Activated T-cell treated with anti-CD3 and anti-CD28 coated beads, Interleukin-2, amount 50 U/mL, for 72 hours (primary cell): ENCODE data around the gene ANKRD34A. TPM values are rescaled to one million over a fixed set of nuclear protein-coding genes. Genes with fewer than 3 reads are reported as not detected.

ENCODE experiments used
- ATAC-seq, 2 donors: fragments of 150-1000 bp; cut with Tn5 transposase; replicated peaks in 1 of 2; 2 replicates each; pipeline ENCODE4 v1.10.0; 2021; ENCODE audit warnings: moderate library complexity in 2 of 2, mild to moderate bottlenecking in 1 of 2
- DNase-seq, 2 donors: peaks; one replicate each; pipeline ENCODE4 v3.0.0; 2021 to 2022; ENCODE audit warnings: mixed read lengths in 1 of 2
- H3K27ac Mint-ChIP-seq: one replicate; pipeline ENCODE4 v1.8.0; 2022; ENCODE audit warnings: mild to moderate bottlenecking, moderate library complexity, mixed read lengths
- H3K27me3 Mint-ChIP-seq: one replicate; pipeline ENCODE4 v1.8.0; 2022; ENCODE audit warnings: low read depth, mixed read lengths
- H3K36me3 Mint-ChIP-seq, 2 donors: one replicate each; pipeline ENCODE4 v1.8.0; 2022; ENCODE audit warnings: mixed read lengths in 2 of 2, mild to moderate bottlenecking in 1 of 2; ENCODE audit not compliant: insufficient read depth in 2 of 2
- H3K4me1 Mint-ChIP-seq: one replicate; pipeline ENCODE4 v1.8.0; 2022; ENCODE audit warnings: low read depth, mixed read lengths
- H3K4me3 Mint-ChIP-seq, 2 donors: one replicate each; pipeline ENCODE4 v1.8.0; 2022; ENCODE audit warnings: mild to moderate bottlenecking in 2 of 2, mixed read lengths in 2 of 2, moderate library complexity in 2 of 2
- H3K9me3 Mint-ChIP-seq, 2 donors: one replicate each; pipeline ENCODE4 v1.8.0; 2022; ENCODE audit warnings: mixed read lengths in 2 of 2
- total RNA-seq, 2 donors: library from RNA; stranded (reverse); gene quantifications; one replicate each; pipeline ENCODE4 v1.2.3, GENCODE V29; 2022

The ANKRD34A gene
- total RNA-seq, 2 donors from 2014 or later: 2.6 to 3.6 TPM

- DNase-seq (no peak), ATAC-seq (no peak)
- Mint-ChIP-seq H3K9me3 (no peaks in the 10 kb centered on the region), H3K27ac (peak overlapping the region; percentile 99), H3K27me3 (no peaks in the 10 kb centered on the region), H3K4me1 (peaks cover 84% of the 10 kb centered on the region), H3K36me3 (peaks cover 28 to 37% of the 10 kb centered on the region in 2 donors), H3K4me3 (peak overlapping the region; percentile 100)
These were observed 30.9 kb upstream of the ANKRD34A start for GRCh38 chr1:145995148-145995881.

- Mint-ChIP-seq H3K4me3 (peak overlapping the region; percentile 100), H3K9me3 (no peaks in the 10 kb centered on the region), H3K27ac (peak overlapping the region; percentile 99), H3K4me1 (peaks cover 81% of the 10 kb centered on the region), H3K36me3 (peaks cover 28 to 37% of the 10 kb centered on the region in 2 donors), H3K27me3 (no peaks in the 10 kb centered on the region)
- DNase-seq (peak; percentile 49 to 57), ATAC-seq (peak; percentile 28 to 34)
These were observed 30.2 kb upstream of the ANKRD34A start for GRCh38 chr1:145994391-145995120.

- ATAC-seq (no peak), DNase-seq (no peak)
- peaks cover 75% of the 10 kb centered on the region for H3K4me1 Mint-ChIP-seq
- H3K36me3 Mint-ChIP-seq: peaks cover 28 to 37% of the 10 kb centered on the region in 2 donors
- H3K27me3 Mint-ChIP-seq: no peaks in the 10 kb centered on the region
- H3K27ac Mint-ChIP-seq: peak overlapping the region; percentile 99
- H3K9me3 Mint-ChIP-seq: no peaks in the 10 kb centered on the region
- peak overlapping the region; percentile 100 for H3K4me3 Mint-ChIP-seq
These were observed 29.4 kb upstream of the ANKRD34A start for GRCh38 chr1:145993618-145994390.

- DNase-seq: no peak
- Mint-ChIP-seq H3K27ac (peak overlapping the region; percentile 99), H3K27me3 (no peaks in the 10 kb centered on the region), H3K36me3 (peaks cover 28 to 37% of the 10 kb centered on the region in 2 donors), H3K9me3 (no peaks in the 10 kb centered on the region), H3K4me1 (peaks cover 75% of the 10 kb centered on the region), H3K4me3 (peak overlapping the region; percentile 100)
- no peak for ATAC-seq
These were observed 28.7 kb upstream of the ANKRD34A start for GRCh38 chr1:145992958-145993617.

GRCh38 chr1:145992502-145992936, 28.1 kb upstream of the ANKRD34A start:
- H3K4me3 Mint-ChIP-seq: peak overlapping the region; percentile 100
- DNase-seq: no peak
- no peaks in the 10 kb centered on the region for H3K27me3 Mint-ChIP-seq
- peaks cover 28 to 37% of the 10 kb centered on the region in 2 donors for H3K36me3 Mint-ChIP-seq
- peaks cover 75% of the 10 kb centered on the region for H3K4me1 Mint-ChIP-seq
- H3K9me3 Mint-ChIP-seq: no peaks in the 10 kb centered on the region
- peak overlapping the region; percentile 99 for H3K27ac Mint-ChIP-seq
- no peak for ATAC-seq

GRCh38 chr1:145991735-145992412, 27.5 kb upstream of the ANKRD34A start:
- H3K36me3 Mint-ChIP-seq: peaks cover 28 to 37% of the 10 kb centered on the region in 2 donors
- no peaks in the 10 kb centered on the region for H3K9me3 Mint-ChIP-seq
- ATAC-seq (no peak), DNase-seq (no peak)
- H3K4me1 Mint-ChIP-seq: peaks cover 73% of the 10 kb centered on the region
- H3K27me3 Mint-ChIP-seq: no peaks in the 10 kb centered on the region
- peak overlapping the region; percentile 99 for H3K27ac Mint-ChIP-seq
- peak overlapping the region in 1 of 2 donors; percentile 50 for H3K4me3 Mint-ChIP-seq

- peaks cover 67% of the 10 kb centered on the region for H3K4me1 Mint-ChIP-seq
- H3K36me3 Mint-ChIP-seq: peaks cover 19 to 32% of the 10 kb centered on the region in 2 donors
- H3K27me3 Mint-ChIP-seq: no peaks in the 10 kb centered on the region
- DNase-seq: no peak
- ATAC-seq: no peak
- H3K4me3 Mint-ChIP-seq: no peak overlapping the region
- H3K9me3 Mint-ChIP-seq: no peaks in the 10 kb centered on the region
- peak overlapping the region; percentile 10 for H3K27ac Mint-ChIP-seq
These were observed 26.0 kb upstream of the ANKRD34A start for GRCh38 chr1:145990249-145990855.

- Mint-ChIP-seq H3K36me3 (peaks cover 4 to 17% of the 10 kb centered on the region in 2 donors), H3K27ac (peak overlapping the region; percentile 43), H3K4me3 (peak overlapping the region; percentile 13 to 19), H3K4me1 (peaks cover 55% of the 10 kb centered on the region), H3K27me3 (no peaks in the 10 kb centered on the region), H3K9me3 (no peaks in the 10 kb centered on the region)
- DNase-seq (no peak), ATAC-seq (peak; percentile 23 to 30)
These were observed 24.4 kb upstream of the ANKRD34A start for GRCh38 chr1:145988773-145989172.

- Mint-ChIP-seq H3K4me3 (no peak overlapping the region), H3K27me3 (no peaks in the 10 kb centered on the region), H3K27ac (no peak overlapping the region), H3K4me1 (peaks cover 47% of the 10 kb centered on the region), H3K36me3 (peaks cover 1 to 8% of the 10 kb centered on the region in 2 donors), H3K9me3 (no peaks in the 10 kb centered on the region)
- no peak for DNase-seq
- ATAC-seq: no peak
These were observed 23.6 kb upstream of the ANKRD34A start for GRCh38 chr1:145987926-145988325.

- peaks cover 33% of the 10 kb centered on the region for H3K4me1 Mint-ChIP-seq
- H3K4me3 Mint-ChIP-seq: no peak overlapping the region
- H3K9me3 Mint-ChIP-seq: no peaks in the 10 kb centered on the region
- ATAC-seq: no peak
- DNase-seq: no peak
- no peak overlapping the region for H3K27ac Mint-ChIP-seq
- H3K27me3 Mint-ChIP-seq: no peaks in the 10 kb centered on the region
- no peaks in the 10 kb centered on the region for H3K36me3 Mint-ChIP-seq
These were observed 22.2 kb upstream of the ANKRD34A start for GRCh38 chr1:145986551-145986950.

GRCh38 chr1:145985502-145986439, 21.4 kb upstream of the ANKRD34A start:
- Mint-ChIP-seq H3K36me3 (no peaks in the 10 kb centered on the region), H3K27ac (peak overlapping the region; percentile 62), H3K9me3 (no peaks in the 10 kb centered on the region), H3K4me1 (peaks cover 28% of the 10 kb centered on the region), H3K4me3 (peak overlapping the region; percentile 55 to 61), H3K27me3 (no peaks in the 10 kb centered on the region)
- DNase-seq (no peak), ATAC-seq (no peak)
